A549 (cell line): ENCODE data around the gene NETO2. TPM values are rescaled to one million over a fixed set of nuclear protein-coding genes. Genes with fewer than 3 reads are reported as not detected.
"Not testable (repeated sequence)": the region's sequence is repeated elsewhere in the genome, so short reads cannot be mapped to it uniquely, and the experiment has no call there.

Experiments used
- ATAC-seq, 2 experiments: fragments of 200-7000 bp in 1 of 2; fragments of >200 bp in 1 of 2; cut with Nextera tagmentation in 1 of 2; cut with Tn5 transposase in 1 of 2; 3 replicates each; pipeline versions ENCODE4 v1.8.0 to v1.9.1; 2018 to 2020; ENCODE audit warnings: mild to moderate bottlenecking in 1 of 2, moderate library complexity in 1 of 2
- CTCF ChIA-PET: fragments of 300-600 bp; sonication (Branson Sonifier 250); formaldehyde crosslinking; extraction: SDS; loops from one replicate; lab custom pipeline; 2021; ENCODE audit warnings: antibody characterized with exemption, inconsistent platforms; lab: Yijun Ruan, JAX
- POLR2A ChIA-PET: fragments of 350-600 bp; formaldehyde crosslinking; extraction: SDS; loops from one replicate; lab custom pipeline; 2021; ENCODE audit warnings: antibody characterized with exemption, inconsistent platforms; lab: Yijun Ruan, JAX
- DNase-seq, 2 experiments: peaks; one replicate each; pipeline versions ENCODE4 v3.0.0 to v3.0.0-alpha.2; 2011 to 2016; ENCODE audit warnings: low read depth in 1 of 2, low spot score in 1 of 2
- FAIRE-seq: peaks from 2 replicates; lab custom pipeline; 2011; peaks lifted over from hg19 to GRCh38; lab: Jason Lieb, UNC
- H3K27ac ChIP-seq, 2 experiments: fragments of >200 bp; sonication (Bioruptor Twin); formaldehyde crosslinking; 3 replicates each; pipeline ENCODE4 v1.5.1; 2016 to 2017
- H3K4me1 ChIP-seq: fragments of >200 bp; sonication (Bioruptor Twin); formaldehyde crosslinking; 3 replicates; pipeline ENCODE4 v1.6.1; 2016
- H3K4me2 ChIP-seq: fragments of >200 bp; sonication (Bioruptor Twin); formaldehyde crosslinking; 3 replicates; pipeline ENCODE4 v1.6.1; 2016
- H3K4me3 ChIP-seq: fragments of >200 bp; sonication (Bioruptor Twin); formaldehyde crosslinking; 3 replicates; pipeline ENCODE4 v1.5.1; 2016
- H3K9me3 ChIP-seq: fragments of >200 bp; sonication (Bioruptor Twin); formaldehyde crosslinking; 3 replicates; pipeline ENCODE4 v1.6.1; 2016
- BCL3 ChIP-seq: fragments of >200 bp; sonication (Bioruptor Twin); formaldehyde crosslinking; IDR thresholded peaks from 3 replicates; pipeline ENCODE4 v1.6.1; 2016
- CBX8 ChIP-seq: fragments of 200-600 bp; sonication (generic); IDR thresholded peaks from 2 replicates; pipeline ENCODE4 v1.6.1; 2016
- CHD2 ChIP-seq: fragments of 150-350 bp; IDR thresholded peaks from 2 replicates; pipeline ENCODE4 v1.6.1; 2014; ENCODE audit warnings: low read length; ENCODE audit not compliant: partially characterized antibody
- E2F6 ChIP-seq: IDR thresholded peaks from 2 replicates; pipeline ENCODE4 v1.6.1; 2012; ENCODE audit warnings: low read depth, borderline replicate concordance
- EHMT2 ChIP-seq: fragments of 200-600 bp; sonication (generic); IDR thresholded peaks from 2 replicates; pipeline ENCODE4 v1.6.1; 2016; ENCODE audit warnings: antibody characterized with exemption, low read depth, mild to moderate bottlenecking, moderate library complexity
- EP300 ChIP-seq, 2 experiments: fragments of >200 bp; sonication (Bioruptor Twin); formaldehyde crosslinking; IDR thresholded peaks; 2 replicates in 1 of 2; 3 replicates in 1 of 2; pipeline ENCODE4 v1.6.1; 2016 to 2017
- FOSL2 ChIP-seq, 2 experiments: fragments of 450-650 bp in 1 of 2; fragments of >200 bp in 1 of 2; sonication (Bioruptor Twin) in 1 of 2; formaldehyde crosslinking; IDR thresholded peaks; 2 replicates each; pipeline versions ENCODE4 v1.5.0 to v1.6.1; 2016 to 2020; ENCODE audit warnings: mild to moderate bottlenecking in 1 of 2, moderate library complexity in 1 of 2
- FOXS1 ChIP-seq: fragments of 250-450 bp; sonication (Bioruptor Pico); IDR thresholded peaks from 2 replicates; pipeline ENCODE4 v1.5.0; 2020; ENCODE audit warnings: mild to moderate bottlenecking, moderate library complexity
- HDAC2 ChIP-seq: fragments of 200-600 bp; sonication (generic); IDR thresholded peaks from 2 replicates; pipeline ENCODE4 v1.6.1; 2016
- HES2 ChIP-seq: fragments of >200 bp; sonication (Bioruptor Twin); formaldehyde crosslinking; IDR thresholded peaks from 2 replicates; pipeline ENCODE4 v1.6.1; 2016
- HOXB13 ChIP-seq: fragments of 250-450 bp; sonication (Bioruptor Pico); IDR thresholded peaks from 2 replicates; pipeline ENCODE4 v1.5.0; 2020; ENCODE audit warnings: low read depth, mild to moderate bottlenecking, moderate library complexity
- JUNB ChIP-seq: fragments of >200 bp; sonication (Bioruptor Twin); formaldehyde crosslinking; IDR thresholded peaks from 2 replicates; pipeline ENCODE4 v1.6.1; 2016
- PHF8 ChIP-seq: fragments of 200-600 bp; sonication (generic); IDR thresholded peaks from 2 replicates; pipeline ENCODE4 v1.6.1; 2016; ENCODE audit warnings: low read depth, mild to moderate bottlenecking, antibody characterized with exemption, moderate library complexity, borderline replicate concordance
- POLR2A ChIP-seq: IDR thresholded peaks from 2 replicates; pipeline ENCODE4 v1.6.1; 2012; ENCODE audit warnings: mild to moderate bottlenecking, low read length
- RNF2 ChIP-seq: fragments of 200-600 bp; sonication (generic); IDR thresholded peaks from 2 replicates; pipeline ENCODE4 v1.6.1; 2016; ENCODE audit warnings: low read depth, mild to moderate bottlenecking, antibody characterized with exemption, moderate library complexity, borderline replicate concordance
- SMC3 ChIP-seq: fragments of >200 bp; sonication (Bioruptor Twin); formaldehyde crosslinking; IDR thresholded peaks from 3 replicates; pipeline ENCODE4 v1.6.1; 2018; ENCODE audit warnings: inconsistent platforms
- TFCP2L1 ChIP-seq: fragments of 250-450 bp; sonication (Bioruptor Pico); IDR thresholded peaks from 2 replicates; pipeline ENCODE4 v1.5.0; 2021; ENCODE audit warnings: mild to moderate bottlenecking
- TP53 ChIP-seq: fragments of 250-450 bp; sonication (Bioruptor Pico); IDR thresholded peaks from 2 replicates; pipeline ENCODE4 v1.5.0; 2021; ENCODE audit warnings: mild to moderate bottlenecking, moderate library complexity
- ZC3H11A ChIP-seq: fragments of 450-650 bp; IDR thresholded peaks from 2 replicates; pipeline ENCODE4 v1.6.1; 2014; ENCODE audit warnings: antibody characterized with exemption, mild to moderate bottlenecking
- ZNF302 ChIP-seq: fragments of 250-450 bp; sonication (Bioruptor Pico); IDR thresholded peaks from 2 replicates; pipeline ENCODE4 v1.9.0; 2021; ENCODE audit warnings: inconsistent platforms, mild to moderate bottlenecking, moderate library complexity
- ZSCAN20 ChIP-seq: fragments of 250-450 bp; sonication (Bioruptor Pico); IDR thresholded peaks from 2 replicates; pipeline ENCODE4 v1.8.0; 2022; ENCODE audit warnings: mild to moderate bottlenecking, moderate library complexity
- WGBS: methylation state at CpG from one replicate; pipeline ENCODE4 v1.1.6; 2017; ENCODE audit errors: missing lambda C conversion rate; 5-methylcytosine and 5-hydroxymethylcytosine counted together
- polyA plus RNA-seq, 4 experiments: library from polyadenylated mRNA; depleted of rRNA in 3 of 4; stranded (reverse); fragments of >200 nt; fragmentation: RNase III in 1 of 4; extraction: RNeasy Plus Mini Kit Qiagen cat#74134 plus additional on column Dnase treatment in 1 of 4; gene quantifications; 2 replicates in 3 of 4; 3 replicates in 1 of 4; pipeline ENCODE4 v1.2.3, GENCODE V29; 2011 to 2017
- TF ChIP-seq, protein P1 (sequence below): fragments of >200 bp; sonication (Bioruptor Twin); formaldehyde crosslinking; IDR thresholded peaks from 3 replicates; pipeline ENCODE4 v1.5.1; 2016
- TF ChIP-seq, protein P2 (sequence below): IDR thresholded peaks from 2 replicates; pipeline ENCODE4 v1.6.1; 2012

Gene NETO2
- polyA plus RNA-seq, 2 of the 4 experiments (the other 2 are of a cell fraction): 65.2 to 139 TPM

DNA sequence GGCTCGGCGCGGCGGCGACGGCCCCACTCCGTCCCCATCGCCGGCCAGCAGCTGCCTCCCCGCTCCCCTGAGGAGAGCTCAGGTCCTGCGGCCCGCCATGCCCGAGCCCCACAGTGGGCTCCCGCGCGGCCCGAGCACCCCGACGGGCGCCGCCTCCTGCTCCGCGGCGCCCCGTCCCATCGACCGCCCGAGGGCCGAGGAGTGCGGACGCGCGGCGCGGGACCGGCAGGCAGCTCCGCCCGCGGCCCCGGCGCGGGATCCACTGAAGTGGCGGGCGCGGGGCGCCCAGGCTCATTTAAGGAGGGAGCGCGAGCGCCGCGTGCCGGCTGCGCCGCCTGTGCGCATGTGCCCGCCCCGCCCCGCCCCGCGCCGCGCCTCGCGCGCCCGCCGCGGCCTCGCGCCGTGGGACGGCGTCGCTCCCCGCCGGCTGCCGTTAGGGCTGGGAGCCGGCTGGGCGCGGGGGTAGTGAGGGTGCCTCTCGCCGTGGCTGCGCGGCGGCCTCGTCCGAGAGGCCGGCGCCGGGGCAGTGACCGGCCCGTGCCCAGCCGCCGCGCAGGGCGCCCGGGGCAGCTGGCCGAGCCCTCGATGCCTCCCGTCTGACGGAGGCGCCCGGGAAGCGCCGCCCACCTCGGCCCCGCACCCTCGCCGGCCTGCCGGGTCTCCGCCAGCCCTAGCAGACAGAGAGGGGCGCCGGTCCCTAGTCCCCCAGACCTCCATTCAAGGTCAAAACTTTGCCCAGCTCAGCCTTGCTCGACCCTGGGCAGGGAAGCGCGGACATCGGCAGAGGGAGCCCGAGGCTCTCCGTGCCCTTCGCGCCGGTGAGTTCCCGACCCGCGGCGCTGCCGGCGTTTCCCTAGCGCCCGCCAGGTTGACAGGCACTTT is at the start of gene NETO2 (continued):
- TF ChIP-seq FOSL2 (IDR thresholded peaks at IDR 0.05) (no peak), FOSL2 (CRISPR knock-in tag; IDR thresholded peaks at IDR 0.05) (no peak), BCL3 (peak; percentile 87; the same call in 2 of the 3 replicates), SMC3 (peak; percentile 43; the same call in 2 of the 3 replicates), HES2 (no peak)

DNA sequence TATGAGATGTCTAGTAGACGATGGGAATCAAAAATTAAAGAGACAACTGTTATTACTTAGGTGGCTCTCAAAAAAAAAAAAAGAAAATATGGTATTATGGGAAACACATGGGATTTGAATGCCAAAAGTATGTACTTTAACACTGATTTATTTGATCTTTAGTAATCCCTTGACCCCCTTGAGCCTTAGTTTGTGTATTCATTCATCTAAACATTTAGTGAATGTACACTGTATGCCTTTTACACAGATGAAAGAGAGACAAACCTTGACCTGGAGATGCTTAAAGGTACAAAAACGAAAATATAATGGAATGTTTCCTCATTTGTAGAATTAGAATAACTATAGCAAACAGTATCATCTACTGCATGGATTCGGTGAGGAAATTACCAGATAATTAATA is 38.6 kb upstream of the NETO2 start:
- ChIA-PET CTCF (no interaction called here), POLR2A (no interaction called here)
- DNase-seq (no peak), ATAC-seq (no peak), FAIRE-seq (no peak)
- no peak overlapping the region for H3K4me3 ChIP-seq
- TF ChIP-seq, protein P1, sequence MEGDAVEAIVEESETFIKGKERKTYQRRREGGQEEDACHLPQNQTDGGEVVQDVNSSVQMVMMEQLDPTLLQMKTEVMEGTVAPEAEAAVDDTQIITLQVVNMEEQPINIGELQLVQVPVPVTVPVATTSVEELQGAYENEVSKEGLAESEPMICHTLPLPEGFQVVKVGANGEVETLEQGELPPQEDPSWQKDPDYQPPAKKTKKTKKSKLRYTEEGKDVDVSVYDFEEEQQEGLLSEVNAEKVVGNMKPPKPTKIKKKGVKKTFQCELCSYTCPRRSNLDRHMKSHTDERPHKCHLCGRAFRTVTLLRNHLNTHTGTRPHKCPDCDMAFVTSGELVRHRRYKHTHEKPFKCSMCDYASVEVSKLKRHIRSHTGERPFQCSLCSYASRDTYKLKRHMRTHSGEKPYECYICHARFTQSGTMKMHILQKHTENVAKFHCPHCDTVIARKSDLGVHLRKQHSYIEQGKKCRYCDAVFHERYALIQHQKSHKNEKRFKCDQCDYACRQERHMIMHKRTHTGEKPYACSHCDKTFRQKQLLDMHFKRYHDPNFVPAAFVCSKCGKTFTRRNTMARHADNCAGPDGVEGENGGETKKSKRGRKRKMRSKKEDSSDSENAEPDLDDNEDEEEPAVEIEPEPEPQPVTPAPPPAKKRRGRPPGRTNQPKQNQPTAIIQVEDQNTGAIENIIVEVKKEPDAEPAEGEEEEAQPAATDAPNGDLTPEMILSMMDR: no peak
- TF ChIP-seq TP53 (CRISPR knock-in tag): no peak
- TF ChIP-seq RNF2: no peak
- TF ChIP-seq, protein P2, sequence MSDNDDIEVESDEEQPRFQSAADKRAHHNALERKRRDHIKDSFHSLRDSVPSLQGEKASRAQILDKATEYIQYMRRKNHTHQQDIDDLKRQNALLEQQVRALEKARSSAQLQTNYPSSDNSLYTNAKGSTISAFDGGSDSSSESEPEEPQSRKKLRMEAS: no peak
- no peak for TF ChIP-seq JUNB
- no peak for TF ChIP-seq PHF8
- no peak for TF ChIP-seq ZSCAN20 (CRISPR knock-in tag)
- TF ChIP-seq ZNF302 (CRISPR knock-in tag): no peak
- TF ChIP-seq EP300 (IDR thresholded peaks at IDR 0.05): no peak
- no peak for TF ChIP-seq E2F6
- TF ChIP-seq HDAC2: no peak
- H3K9me3 ChIP-seq: no peaks in the 10 kb centered on the region
- H3K27ac ChIP-seq: no peak overlapping the region
- WGBS: 68% methylated on average over 3 of the region's 3 CpGs
- no peak overlapping the region for H3K4me2 ChIP-seq
- H3K4me1 ChIP-seq: no peaks in the 10 kb centered on the region

- DNase-seq, H3K27ac ChIP-seq, POLR2A ChIA-PET, H3K4me3 ChIP-seq, FAIRE-seq, H3K4me2 ChIP-seq, CTCF ChIA-PET, H3K9me3 ChIP-seq, ATAC-seq, H3K4me1 ChIP-seq: not testable (repeated sequence)
- no CpG with 5 or more reads among the region's 31 CpGs for WGBS
Measured at GRCh38 chr16:47181066-47181465, 37.3 kb upstream of the NETO2 start.

GRCh38 chr16:47180073-47180472 is 36.3 kb upstream of the NETO2 start:
- ChIA-PET CTCF (no interaction called here), POLR2A (no interaction called here)
- FAIRE-seq (no peak), ATAC-seq (no peak), DNase-seq (no peak)
- no peak for TF ChIP-seq POLR2A
- TF ChIP-seq EHMT2: no peak
- TF ChIP-seq FOXS1 (CRISPR knock-in tag): no peak
- no peak for TF ChIP-seq TFCP2L1 (CRISPR knock-in tag)
- TF ChIP-seq CBX8: no peak
- no peak for TF ChIP-seq ZNF302 (CRISPR knock-in tag)
- TF ChIP-seq ZC3H11A: no peak
- no peak for TF ChIP-seq SMC3
- TF ChIP-seq CHD2: no peak
- TF ChIP-seq, protein P1: no peak
- TF ChIP-seq HOXB13: no peak
- no peak overlapping the region for H3K4me2 ChIP-seq
- H3K4me1 ChIP-seq: no peaks in the 10 kb centered on the region
- H3K27ac ChIP-seq: no peak overlapping the region
- H3K9me3 ChIP-seq: no peaks in the 10 kb centered on the region
- 86% methylated on average over 8 of the region's 8 CpGs for WGBS
- no peak overlapping the region for H3K4me3 ChIP-seq
